ENCODE results near the gene ZDHHC20.

DNA sequence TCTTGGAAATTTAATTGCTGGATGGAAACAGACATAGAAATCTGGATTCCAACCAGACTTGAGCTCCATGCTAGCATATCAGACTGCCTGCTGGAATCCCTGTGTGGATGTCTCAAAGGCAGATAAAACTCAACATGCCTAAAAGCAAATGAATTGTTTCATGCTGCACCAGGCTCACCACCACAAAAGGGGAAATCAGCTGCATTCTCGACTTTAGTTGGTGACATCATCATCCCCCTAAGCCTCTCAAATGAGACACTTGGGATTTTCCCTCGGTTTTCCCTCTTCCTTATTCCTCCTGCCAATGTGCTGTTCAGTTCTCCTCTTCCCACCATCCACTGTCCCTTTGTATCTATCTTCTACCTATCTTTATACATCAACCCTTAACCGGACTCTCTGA lies 134.3 kb downstream of the ZDHHC20 start:
- TF ChIP-seq, protein P1, sequence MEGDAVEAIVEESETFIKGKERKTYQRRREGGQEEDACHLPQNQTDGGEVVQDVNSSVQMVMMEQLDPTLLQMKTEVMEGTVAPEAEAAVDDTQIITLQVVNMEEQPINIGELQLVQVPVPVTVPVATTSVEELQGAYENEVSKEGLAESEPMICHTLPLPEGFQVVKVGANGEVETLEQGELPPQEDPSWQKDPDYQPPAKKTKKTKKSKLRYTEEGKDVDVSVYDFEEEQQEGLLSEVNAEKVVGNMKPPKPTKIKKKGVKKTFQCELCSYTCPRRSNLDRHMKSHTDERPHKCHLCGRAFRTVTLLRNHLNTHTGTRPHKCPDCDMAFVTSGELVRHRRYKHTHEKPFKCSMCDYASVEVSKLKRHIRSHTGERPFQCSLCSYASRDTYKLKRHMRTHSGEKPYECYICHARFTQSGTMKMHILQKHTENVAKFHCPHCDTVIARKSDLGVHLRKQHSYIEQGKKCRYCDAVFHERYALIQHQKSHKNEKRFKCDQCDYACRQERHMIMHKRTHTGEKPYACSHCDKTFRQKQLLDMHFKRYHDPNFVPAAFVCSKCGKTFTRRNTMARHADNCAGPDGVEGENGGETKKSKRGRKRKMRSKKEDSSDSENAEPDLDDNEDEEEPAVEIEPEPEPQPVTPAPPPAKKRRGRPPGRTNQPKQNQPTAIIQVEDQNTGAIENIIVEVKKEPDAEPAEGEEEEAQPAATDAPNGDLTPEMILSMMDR (IDR thresholded peaks at IDR 0.05; ENCODE audit: low read depth, low read length, poor library complexity, severe bottlenecking), result no peak
- TF ChIP-seq EZH2phosphoT487 (IDR thresholded peaks at IDR 0.05; ENCODE audit: borderline replicate concordance, low read length), result no peak

Data from DOHH2 (cell line).